GM18519 (cell line): ENCODE measurements around the gene FRMD3.

ENCODE experiments used
- ATAC-seq: cut with Tn5 transposase; IDR thresholded peaks from one replicate; pipeline ENCODE4 v1.9.1; 2021; ENCODE audit warnings: mild to moderate bottlenecking, moderate library complexity; ENCODE audit not compliant: unreplicated experiment, low FRiP score

FRMD3 gene

GRCh38 chr9:83299094-83299493 is 239.1 kb downstream of the FRMD3 start:
- no peak for ATAC-seq

GRCh38 chr9:83296123-83296522 is 242.1 kb downstream of the FRMD3 start:
- ATAC-seq = peak; percentile 50

- no peak for ATAC-seq
Observed at GRCh38 chr9:83294816-83295215, 243.4 kb downstream of the FRMD3 start.

- no peak for ATAC-seq
Observed at GRCh38 chr9:83291196-83291595, 247.0 kb downstream of the FRMD3 start.

- no peak for ATAC-seq
Observed at GRCh38 chr9:83290692-83291091, 247.5 kb downstream of the FRMD3 start.

- ATAC-seq = no peak
Observed at GRCh38 chr9:83287021-83287420, 251.2 kb downstream of the FRMD3 start.

GRCh38 chr9:83285445-83286225 is 252.6 kb downstream of the FRMD3 start:
- no peak for ATAC-seq

GRCh38 chr9:83284746-83285145 is 253.5 kb downstream of the FRMD3 start:
- no peak for ATAC-seq

GRCh38 chr9:83283528-83283927 is 254.7 kb downstream of the FRMD3 start:
- ATAC-seq = no peak

GRCh38 chr9:83281306-83282255 is 256.6 kb downstream of the FRMD3 start:
- no peak for ATAC-seq

GRCh38 chr9:83280790-83281189 is 257.4 kb downstream of the FRMD3 start:
- ATAC-seq = no peak

GRCh38 chr9:83280268-83280667 is 257.9 kb downstream of the FRMD3 start:
- no peak for ATAC-seq

GRCh38 chr9:83274787-83275186 is 263.4 kb downstream of the FRMD3 start:
- no peak for ATAC-seq

- no peak for ATAC-seq
Observed at GRCh38 chr9:83271665-83272071, 266.5 kb downstream of the FRMD3 start.

GRCh38 chr9:83270116-83270515 is 268.1 kb downstream of the FRMD3 start:
- no peak for ATAC-seq

GRCh38 chr9:83267741-83268140 is 270.5 kb downstream of the FRMD3 start:
- ATAC-seq = no peak

- ATAC-seq = no peak
Observed at GRCh38 chr9:83266666-83267496, 271.3 kb downstream of the FRMD3 start.

GRCh38 chr9:83266331-83266665 is 271.9 kb downstream of the FRMD3 start:
- ATAC-seq = no peak

- no peak for ATAC-seq
Observed at GRCh38 chr9:83264315-83264714, 273.9 kb downstream of the FRMD3 start.

- no peak for ATAC-seq
Observed at GRCh38 chr9:83259558-83259957, 278.6 kb downstream of the FRMD3 start.
